Measurements from ENCODE around the gene RPL26.
"Not testable (repeated sequence)": the region's sequence is repeated elsewhere in the genome, so short reads cannot be mapped to it uniquely, and the experiment has no call there.

Gene RPL26

GRCh38 chr17:8393470-8394231, 10.7 kb upstream of the RPL26 start:
- DNase-seq, result peak; percentile 72

- DNase-seq, result no peak
Observed at GRCh38 chr17:8392674-8393469, 9.9 kb upstream of the RPL26 start.

GRCh38 chr17:8392274-8392673, 9.3 kb upstream of the RPL26 start:
- no peak for DNase-seq

GRCh38 chr17:8391711-8392110, 8.7 kb upstream of the RPL26 start:
- DNase-seq, result no peak

- DNase-seq, result peak; percentile 61
Observed at GRCh38 chr17:8387914-8388651, 5.1 kb upstream of the RPL26 start.

- DNase-seq, result no peak
Observed at GRCh38 chr17:8386841-8387240, 3.8 kb upstream of the RPL26 start.

GRCh38 chr17:8384801-8385378, 1.9 kb upstream of the RPL26 start:
- DNase-seq, result no peak

GRCh38 chr17:8382880-8383142, 182 bp downstream of the RPL26 start:
- no peak for DNase-seq

- peak; percentile 19 for DNase-seq
Observed at GRCh38 chr17:8382052-8382879, 727 bp downstream of the RPL26 start.

- DNase-seq, result no peak
Observed at GRCh38 chr17:8380049-8380448, 2.9 kb downstream of the RPL26 start.

GRCh38 chr17:8378117-8378516, 4.9 kb downstream of the RPL26 start:
- not testable (repeated sequence) for DNase-seq

GRCh38 chr17:8377422-8377821, 5.6 kb downstream of the RPL26 start:
- no peak for DNase-seq

- peak; percentile 91 for DNase-seq
Observed at GRCh38 chr17:8376271-8377067, 6.5 kb downstream of the RPL26 start, which contains the start of gene KRABD2. Gene KRABD2, minus strand, starts transcription at chr17:8376704.

- DNase-seq, result no peak
Observed at GRCh38 chr17:8375738-8376259, 7.2 kb downstream of the RPL26 start.

GRCh38 chr17:8373856-8374255, 9.1 kb downstream of the RPL26 start:
- not testable (repeated sequence) for DNase-seq

- no peak for DNase-seq
Observed at GRCh38 chr17:8372422-8372821, 10.6 kb downstream of the RPL26 start.

- no peak for DNase-seq
Observed at GRCh38 chr17:8371786-8372185, 11.2 kb downstream of the RPL26 start.

- DNase-seq, result no peak
Observed at GRCh38 chr17:8369944-8370343, 13.0 kb downstream of the RPL26 start.

GRCh38 chr17:8368193-8368592, 14.8 kb downstream of the RPL26 start:
- no peak for DNase-seq

GRCh38 chr17:8366231-8366630, 16.8 kb downstream of the RPL26 start:
- DNase-seq, result no peak

GRCh38 chr17:8365143-8365542, 17.9 kb downstream of the RPL26 start:
- no peak for DNase-seq
